ENCODE measurements around the gene FBXW12. TPM values are rescaled to one million over a fixed set of nuclear protein-coding genes. Genes with fewer than 3 reads are reported as not detected.

Gene FBXW12
- total RNA-seq, 1 donor from 2014 or later = 0.82 TPM

DNA sequence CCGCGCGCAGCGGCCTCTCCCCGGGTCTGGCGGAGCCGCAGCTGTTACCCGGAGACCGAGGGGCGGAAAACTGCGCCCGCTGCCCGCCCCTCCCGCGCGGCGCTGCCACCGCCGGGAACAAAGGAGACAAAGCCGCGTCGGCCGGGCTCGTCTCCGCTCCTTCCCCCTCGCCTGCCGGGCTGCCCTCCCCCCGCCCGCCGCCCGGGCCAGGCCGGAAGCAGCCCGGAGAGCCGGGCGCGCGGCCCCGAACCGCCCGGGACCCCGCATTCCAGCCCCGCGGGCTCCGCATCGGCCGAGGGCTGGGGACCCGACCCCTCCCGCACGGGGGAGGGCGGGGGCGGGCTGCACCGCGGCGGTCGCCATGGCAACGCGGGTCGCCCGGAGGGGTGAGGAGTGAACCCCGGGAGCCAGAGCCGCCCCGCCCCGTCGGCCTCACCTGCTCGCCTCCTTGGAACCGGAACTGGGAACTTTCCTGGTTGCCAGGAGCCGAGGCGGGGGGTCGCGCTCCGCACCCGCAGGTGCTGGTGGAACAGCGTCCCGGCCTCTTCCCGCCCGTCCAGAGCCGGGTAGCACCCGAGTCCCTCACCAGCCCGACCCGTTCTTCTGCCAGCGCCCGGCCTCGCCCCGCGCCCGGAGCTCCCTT lies 57.4 kb downstream of the FBXW12 start:
- H3K4me3 ChIP-seq = peak overlapping the region; percentile 97
- Mint-ChIP-seq H3K27me3 (ENCODE audit: insufficient read depth, low read depth) (no peaks in the 10 kb centered on the region), H3K36me3 (peaks cover 6% of the 10 kb centered on the region), H3K4me1 (peaks cover 53% of the 10 kb centered on the region), H3K27ac (peak overlapping the region; percentile 87), H3K4me3 (peak overlapping the region; percentile 91), H3K9me3 (no peaks in the 10 kb centered on the region)
- TF ChIP-seq, protein P1, sequence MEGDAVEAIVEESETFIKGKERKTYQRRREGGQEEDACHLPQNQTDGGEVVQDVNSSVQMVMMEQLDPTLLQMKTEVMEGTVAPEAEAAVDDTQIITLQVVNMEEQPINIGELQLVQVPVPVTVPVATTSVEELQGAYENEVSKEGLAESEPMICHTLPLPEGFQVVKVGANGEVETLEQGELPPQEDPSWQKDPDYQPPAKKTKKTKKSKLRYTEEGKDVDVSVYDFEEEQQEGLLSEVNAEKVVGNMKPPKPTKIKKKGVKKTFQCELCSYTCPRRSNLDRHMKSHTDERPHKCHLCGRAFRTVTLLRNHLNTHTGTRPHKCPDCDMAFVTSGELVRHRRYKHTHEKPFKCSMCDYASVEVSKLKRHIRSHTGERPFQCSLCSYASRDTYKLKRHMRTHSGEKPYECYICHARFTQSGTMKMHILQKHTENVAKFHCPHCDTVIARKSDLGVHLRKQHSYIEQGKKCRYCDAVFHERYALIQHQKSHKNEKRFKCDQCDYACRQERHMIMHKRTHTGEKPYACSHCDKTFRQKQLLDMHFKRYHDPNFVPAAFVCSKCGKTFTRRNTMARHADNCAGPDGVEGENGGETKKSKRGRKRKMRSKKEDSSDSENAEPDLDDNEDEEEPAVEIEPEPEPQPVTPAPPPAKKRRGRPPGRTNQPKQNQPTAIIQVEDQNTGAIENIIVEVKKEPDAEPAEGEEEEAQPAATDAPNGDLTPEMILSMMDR (IDR thresholded peaks at IDR 0.05) = no peak
- TF ChIP-seq EZH2 (IDR thresholded peaks at IDR 0.05) (no peak), EZH2phosphoT487 (IDR thresholded peaks at IDR 0.05) (no peak)
- H3K79me2 ChIP-seq (ENCODE audit: low read depth) = peaks cover 62% of the 10 kb centered on the region
- H3K27me3 ChIP-seq = no peaks in the 10 kb centered on the region
- peak overlapping the region; percentile 76 for H2AFZ ChIP-seq (replicated peaks)
- peak; percentile 92 for DNase-seq (ENCODE audit: low spot score)
- peaks cover 42% of the 10 kb centered on the region for H4K20me1 ChIP-seq (ENCODE audit: low read depth)
- H3K4me2 ChIP-seq = peak overlapping the region; percentile 97
- no peaks in the 10 kb centered on the region for H3K36me3 ChIP-seq
- peak overlapping the region; percentile 91 for H3K9ac ChIP-seq
- H3K4me1 ChIP-seq = peaks cover 36% of the 10 kb centered on the region
- H3K27ac ChIP-seq = peak overlapping the region; percentile 93
- no peaks in the 10 kb centered on the region for H3K9me3 ChIP-seq (ENCODE audit: low read depth)
- peaks cover 45% of the 10 kb centered on the region for H3F3A ChIP-seq (ENCODE audit: low read depth)

DNA sequence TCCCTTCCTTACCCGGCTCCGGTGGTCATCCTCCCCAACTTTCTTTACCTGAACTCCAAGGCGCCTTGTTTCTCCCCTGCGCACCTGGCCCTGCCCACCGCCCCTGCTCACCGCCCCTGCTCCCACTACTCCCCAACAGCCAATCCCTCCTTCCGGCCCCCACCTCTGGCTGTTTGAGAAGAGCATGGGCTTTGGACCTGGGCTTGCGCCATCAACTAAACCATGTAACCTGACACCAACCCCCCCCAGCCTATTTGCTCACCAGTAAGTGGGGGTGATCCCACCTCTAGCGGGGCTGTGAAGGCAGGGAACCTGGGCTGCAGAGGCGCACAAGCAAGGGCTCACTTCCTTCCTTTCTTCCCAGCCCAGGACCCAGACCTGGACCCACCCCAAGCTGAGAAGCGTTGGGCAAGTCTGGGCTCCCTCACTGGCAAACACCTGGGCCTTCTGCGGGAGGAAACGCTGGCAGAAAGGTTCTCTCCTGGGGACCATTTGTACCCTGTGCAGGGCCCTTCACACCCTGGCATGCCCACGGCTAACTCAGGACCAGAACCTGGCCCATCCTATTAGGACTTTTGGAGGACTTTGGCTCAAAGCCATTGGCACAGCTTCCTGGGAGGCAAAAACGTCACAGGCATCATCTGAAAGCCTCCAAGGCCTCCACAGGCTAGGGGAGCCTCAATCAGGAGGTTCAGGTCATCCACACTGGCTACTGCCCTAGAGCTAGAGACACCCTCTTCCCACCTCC lies 58.1 kb downstream of the FBXW12 start, which contains the start of gene PLXNB1:
Gene PLXNB1, minus strand, starts transcription at position 127 of the 748 bp plus-strand sequence. CDS start 5,475 bp downstream, outside the sequence.
- peaks cover 6% of the 10 kb centered on the region for H3K36me3 Mint-ChIP-seq
- Histone ChIP-seq H4K20me1 (ENCODE audit: low read depth) (peaks cover 35% of the 10 kb centered on the region), H3K4me2 (peak within 1 kb of the TSS; percentile 97), H3K4me1 (peaks cover 36% of the 10 kb centered on the region), H3K9me3 (ENCODE audit: low read depth) (no peaks in the 10 kb centered on the region), H2AFZ (replicated peaks) (peak within 1 kb of the TSS; percentile 76), H3K27ac (peak within 1 kb of the TSS; percentile 93), H3K79me2 (ENCODE audit: low read depth) (peaks cover 62% of the 10 kb centered on the region), H3K9ac (peak within 1 kb of the TSS; percentile 91), H3K36me3 (no peaks in the 10 kb centered on the region), H3K4me3 (peak within 1 kb of the TSS; percentile 97), H3F3A (ENCODE audit: low read depth) (peaks cover 45% of the 10 kb centered on the region), H3K27me3 (no peaks in the 10 kb centered on the region)
- no peaks in the 10 kb centered on the region for H3K27me3 Mint-ChIP-seq (ENCODE audit: insufficient read depth, low read depth)
- peaks cover 47% of the 10 kb centered on the region for H3K4me1 Mint-ChIP-seq
- peak within 1 kb of the TSS; percentile 91 for H3K4me3 Mint-ChIP-seq
- peak within 1 kb of the TSS; percentile 87 for H3K27ac Mint-ChIP-seq
- H3K9me3 Mint-ChIP-seq = no peaks in the 10 kb centered on the region
- peak; percentile 88 for DNase-seq (ENCODE audit: low spot score)
- TF ChIP-seq EZH2phosphoT487 (IDR thresholded peaks at IDR 0.05) (no peak), EZH2 (IDR thresholded peaks at IDR 0.05) (no peak)
- TF ChIP-seq, protein P1 (IDR thresholded peaks at IDR 0.05) = no peak

DNA sequence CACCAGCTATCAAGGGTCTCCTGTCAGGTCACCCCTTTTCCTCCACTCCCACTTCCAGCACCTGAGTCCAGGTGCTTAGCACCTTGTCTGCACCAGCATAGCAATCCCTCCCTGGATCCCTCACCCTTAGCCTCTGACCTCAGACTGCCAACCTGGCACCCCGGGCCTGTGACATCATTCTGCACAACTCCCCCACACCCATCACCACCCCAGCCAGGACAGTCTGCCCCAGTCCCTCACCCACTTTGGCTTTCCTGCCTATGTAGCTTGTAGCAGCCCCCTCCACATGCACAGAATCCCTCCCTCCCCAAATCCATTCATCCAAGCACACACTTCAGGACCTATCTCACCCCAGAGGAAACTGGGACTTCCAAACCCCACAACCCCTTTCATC lies 58.7 kb downstream of the FBXW12 start:
- Mint-ChIP-seq H3K9me3 (no peaks in the 10 kb centered on the region), H3K27me3 (ENCODE audit: insufficient read depth, low read depth) (no peaks in the 10 kb centered on the region), H3K36me3 (peaks cover 6% of the 10 kb centered on the region), H3K4me1 (peaks cover 44% of the 10 kb centered on the region), H3K27ac (peak overlapping the region; percentile 52), H3K4me3 (peak overlapping the region; percentile 91)
- Histone ChIP-seq H3K4me3 (no peak overlapping the region), H3K4me2 (peak overlapping the region; percentile 97), H3K9me3 (ENCODE audit: low read depth) (no peaks in the 10 kb centered on the region), H3K4me1 (peaks cover 36% of the 10 kb centered on the region), H3K79me2 (ENCODE audit: low read depth) (peaks cover 62% of the 10 kb centered on the region), H3K27ac (no peak overlapping the region), H3K9ac (no peak overlapping the region), H2AFZ (replicated peaks) (no peak overlapping the region), H4K20me1 (ENCODE audit: low read depth) (peaks cover 29% of the 10 kb centered on the region), H3F3A (ENCODE audit: low read depth) (peaks cover 45% of the 10 kb centered on the region), H3K36me3 (no peaks in the 10 kb centered on the region), H3K27me3 (no peaks in the 10 kb centered on the region)
- TF ChIP-seq EZH2phosphoT487 (IDR thresholded peaks at IDR 0.05) = no peak
- no peak for TF ChIP-seq EZH2 (IDR thresholded peaks at IDR 0.05)
- TF ChIP-seq, protein P1 (IDR thresholded peaks at IDR 0.05) = no peak
- no peak for DNase-seq (ENCODE audit: low spot score)

Measured in neural progenitor cell (in vitro differentiated cells).